Inflammatory macrophage treated with lipopolysaccharide for 4 hours (primary cell): ENCODE data around the gene NFATC1.

ENCODE experiments used
- DNase-seq: peaks from one replicate; pipeline ENCODE4 v3.0.0-alpha.2; 2020

Gene NFATC1

GRCh38 chr18:79445696-79446561 is 50.2 kb downstream of the NFATC1 start:
- DNase-seq: no peak

GRCh38 chr18:79446931-79447330 is 51.2 kb downstream of the NFATC1 start:
- DNase-seq: no peak

DNA sequence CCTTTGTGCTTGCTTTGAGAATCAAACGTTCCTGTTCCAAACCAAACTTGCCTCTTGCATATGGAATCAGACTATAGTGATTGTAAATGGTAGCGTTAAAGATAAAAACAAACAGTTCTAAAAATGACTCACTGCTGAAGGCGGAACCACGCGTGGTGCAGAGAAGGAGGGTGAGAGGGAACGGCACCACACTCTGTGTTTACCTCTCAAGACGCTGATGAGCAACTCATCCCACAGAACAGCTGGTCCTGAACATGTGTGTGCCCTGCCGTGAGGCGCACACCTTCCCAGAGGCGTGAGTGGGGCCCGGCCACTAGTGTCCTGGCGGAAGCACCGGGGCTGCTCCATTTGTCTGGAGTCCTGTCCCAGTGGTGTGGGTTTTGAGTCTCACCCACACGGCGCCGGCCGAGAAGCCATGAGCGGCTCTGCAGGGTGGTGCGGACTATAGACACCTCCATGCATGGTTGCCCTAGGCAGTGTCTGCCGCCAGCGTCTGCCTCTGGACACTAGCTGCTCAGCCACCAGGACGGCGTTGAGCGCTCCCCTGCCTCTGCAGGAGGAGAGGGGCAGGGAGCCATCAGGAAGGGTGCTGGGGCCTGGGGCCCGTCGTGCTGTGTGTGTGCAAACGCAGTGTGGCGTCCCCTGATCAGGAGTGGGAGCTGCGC is 52.1 kb downstream of the NFATC1 start:
- no peak for DNase-seq

- DNase-seq: no peak
Observed at GRCh38 chr18:79448621-79449020, 52.9 kb downstream of the NFATC1 start.

DNA sequence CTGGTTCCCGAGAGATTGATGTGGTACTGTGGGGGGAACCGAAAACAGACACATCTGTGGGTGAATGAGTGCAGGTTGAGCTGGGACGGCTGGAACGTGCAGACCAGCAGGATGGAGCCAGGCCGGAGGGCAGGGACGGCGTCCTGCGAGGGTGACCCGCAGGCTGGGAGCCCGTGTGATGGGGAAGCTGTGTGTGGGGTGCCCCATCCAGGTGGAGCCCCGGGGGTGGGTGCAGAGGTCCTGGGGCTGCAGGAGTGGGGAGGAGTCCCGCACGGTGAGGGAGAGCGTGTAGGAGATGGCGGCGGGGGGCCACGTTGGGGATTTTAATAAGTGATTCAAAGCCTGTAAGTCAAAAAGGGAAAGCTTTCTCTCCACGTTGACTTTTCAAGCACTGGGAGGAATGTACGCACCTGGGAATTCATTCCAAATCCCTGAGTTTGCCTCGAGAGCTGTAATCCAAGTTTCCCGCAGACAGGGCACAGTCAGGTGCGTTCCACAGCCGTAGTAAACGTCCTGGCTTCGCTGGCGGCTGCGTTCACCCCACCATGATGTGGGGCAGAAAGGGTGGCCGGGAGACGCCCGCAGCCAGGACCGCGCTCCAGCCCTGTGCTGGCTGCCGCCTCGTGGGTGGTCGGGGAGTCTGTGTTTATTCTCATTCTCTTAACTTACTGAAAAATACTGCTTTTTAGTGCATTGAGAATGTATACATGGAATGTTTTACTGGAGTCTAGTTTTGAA is 54.0 kb downstream of the NFATC1 start:
- no peak for DNase-seq

- DNase-seq: no peak
Observed at GRCh38 chr18:79450289-79451080, 54.8 kb downstream of the NFATC1 start.

GRCh38 chr18:79451237-79452125 is 55.8 kb downstream of the NFATC1 start:
- DNase-seq: no peak

DNA sequence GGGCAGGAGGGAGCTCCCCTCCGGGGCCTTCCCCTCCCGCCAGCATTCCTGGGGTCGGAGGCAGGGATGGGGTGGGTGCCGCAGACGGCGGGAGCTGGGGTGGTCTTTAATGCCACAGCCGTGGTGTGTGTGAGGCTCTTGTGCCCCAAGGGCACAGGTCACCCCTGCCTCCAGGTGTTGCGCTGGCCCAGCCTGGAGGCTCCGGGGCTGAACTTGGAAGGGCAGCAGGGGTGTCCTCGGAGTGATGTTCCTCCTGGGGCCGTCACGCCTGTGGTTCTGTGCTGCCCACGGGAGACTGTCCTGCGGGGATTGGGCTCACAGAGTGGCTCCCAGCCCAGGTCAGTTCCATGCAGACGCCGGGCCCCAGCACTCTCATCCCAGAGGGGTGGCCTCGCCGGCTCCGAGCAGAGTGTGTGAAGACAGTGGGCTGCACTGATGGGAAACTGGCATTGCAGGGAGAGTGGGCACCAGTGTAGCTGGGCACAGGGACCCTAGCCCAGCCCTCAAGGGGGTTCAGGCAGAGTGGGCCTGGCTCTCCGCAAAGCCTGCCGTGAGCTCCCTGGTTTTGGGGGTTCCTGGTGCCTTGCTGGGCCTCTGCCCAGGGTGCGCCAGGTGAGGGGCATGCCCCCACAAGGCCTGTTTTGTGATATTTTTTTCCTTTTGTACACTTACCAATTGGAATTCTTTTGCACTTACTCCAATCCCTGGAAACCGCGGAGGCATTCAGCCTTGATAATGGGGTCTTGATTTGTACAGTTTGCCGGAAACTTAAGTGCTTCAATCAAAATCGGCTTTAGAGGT is 56.7 kb downstream of the NFATC1 start:
- no peak for DNase-seq

DNA sequence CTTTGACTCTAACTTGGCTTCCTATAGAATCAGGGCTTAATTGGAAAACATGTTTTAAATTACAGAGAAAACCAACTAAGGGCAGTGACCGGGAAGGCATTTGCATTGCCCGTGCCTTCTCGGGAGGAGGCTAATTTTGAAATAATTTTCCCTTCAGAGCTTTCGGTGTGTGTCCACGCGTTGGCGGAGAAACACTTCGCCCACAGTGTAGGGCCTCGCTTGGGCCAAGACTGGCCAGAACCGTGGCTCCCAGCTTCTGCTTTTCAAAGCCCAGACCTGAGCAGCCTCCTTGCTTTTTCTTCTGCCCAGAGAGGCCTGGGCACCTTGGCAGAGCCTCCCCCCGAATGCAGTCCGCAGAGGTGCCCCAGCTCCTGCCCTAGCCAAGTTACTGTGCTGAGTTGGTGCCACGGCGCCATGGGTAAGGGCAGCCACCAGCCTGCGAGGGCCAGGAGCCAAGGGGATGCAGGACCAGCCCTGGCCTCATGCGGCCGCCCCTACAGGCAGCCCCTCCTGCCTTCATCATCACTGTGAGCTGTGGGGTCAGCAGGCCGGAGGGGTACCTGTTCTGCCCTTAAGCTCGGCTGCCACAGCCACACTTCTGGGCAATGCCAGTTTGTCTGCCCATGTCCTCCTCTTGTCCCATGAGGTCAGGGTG is 57.4 kb downstream of the NFATC1 start:
- no peak for DNase-seq

- DNase-seq: no peak
Observed at GRCh38 chr18:79453816-79454735, 58.3 kb downstream of the NFATC1 start.

DNA sequence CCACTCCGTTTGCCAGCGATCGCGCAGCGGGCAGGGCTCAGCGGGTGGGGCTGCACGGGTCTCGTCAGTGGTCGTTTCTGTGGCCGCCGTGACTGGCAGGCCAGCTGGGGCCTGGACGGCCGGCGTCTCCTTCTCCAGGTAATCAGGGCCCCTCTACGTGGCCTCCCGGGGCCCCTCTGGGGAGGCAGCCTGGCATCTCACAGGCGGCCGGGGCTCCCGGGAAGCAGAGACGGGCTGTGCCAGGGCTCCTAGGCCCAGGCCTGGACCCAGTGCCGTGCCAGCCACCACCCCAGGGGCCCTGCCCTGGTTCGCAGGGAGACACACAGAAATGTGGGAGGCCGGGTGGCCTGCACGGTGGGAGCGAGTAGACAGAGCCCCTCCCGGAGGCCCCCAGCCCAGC is 59.5 kb downstream of the NFATC1 start:
- no peak for DNase-seq

GRCh38 chr18:79456105-79456980 is 60.6 kb downstream of the NFATC1 start:
- DNase-seq: no peak

GRCh38 chr18:79457239-79457638 is 61.5 kb downstream of the NFATC1 start:
- DNase-seq: no peak

DNA sequence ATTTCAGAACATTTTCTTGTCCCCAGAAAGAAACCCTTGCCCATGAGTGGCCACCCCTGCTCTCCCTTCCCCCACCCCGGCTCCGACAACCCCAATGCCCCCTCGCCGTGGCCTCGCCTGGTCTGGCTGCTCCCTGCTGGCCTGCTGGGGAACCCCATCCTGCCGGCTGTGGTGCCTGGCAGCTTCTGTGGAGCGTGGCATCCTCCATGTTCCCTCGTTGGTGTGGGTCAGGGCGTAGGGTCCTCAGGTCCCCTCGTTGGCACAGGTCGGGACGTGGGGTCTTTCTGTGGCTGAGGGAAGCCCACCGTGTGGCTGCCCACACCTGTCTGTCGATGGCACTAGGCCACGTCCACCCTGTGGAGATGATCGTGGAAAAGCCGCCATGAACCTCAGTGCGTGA is 61.9 kb downstream of the NFATC1 start:
- no peak for DNase-seq

- no peak for DNase-seq
Observed at GRCh38 chr18:79458131-79458838, 62.6 kb downstream of the NFATC1 start.

DNA sequence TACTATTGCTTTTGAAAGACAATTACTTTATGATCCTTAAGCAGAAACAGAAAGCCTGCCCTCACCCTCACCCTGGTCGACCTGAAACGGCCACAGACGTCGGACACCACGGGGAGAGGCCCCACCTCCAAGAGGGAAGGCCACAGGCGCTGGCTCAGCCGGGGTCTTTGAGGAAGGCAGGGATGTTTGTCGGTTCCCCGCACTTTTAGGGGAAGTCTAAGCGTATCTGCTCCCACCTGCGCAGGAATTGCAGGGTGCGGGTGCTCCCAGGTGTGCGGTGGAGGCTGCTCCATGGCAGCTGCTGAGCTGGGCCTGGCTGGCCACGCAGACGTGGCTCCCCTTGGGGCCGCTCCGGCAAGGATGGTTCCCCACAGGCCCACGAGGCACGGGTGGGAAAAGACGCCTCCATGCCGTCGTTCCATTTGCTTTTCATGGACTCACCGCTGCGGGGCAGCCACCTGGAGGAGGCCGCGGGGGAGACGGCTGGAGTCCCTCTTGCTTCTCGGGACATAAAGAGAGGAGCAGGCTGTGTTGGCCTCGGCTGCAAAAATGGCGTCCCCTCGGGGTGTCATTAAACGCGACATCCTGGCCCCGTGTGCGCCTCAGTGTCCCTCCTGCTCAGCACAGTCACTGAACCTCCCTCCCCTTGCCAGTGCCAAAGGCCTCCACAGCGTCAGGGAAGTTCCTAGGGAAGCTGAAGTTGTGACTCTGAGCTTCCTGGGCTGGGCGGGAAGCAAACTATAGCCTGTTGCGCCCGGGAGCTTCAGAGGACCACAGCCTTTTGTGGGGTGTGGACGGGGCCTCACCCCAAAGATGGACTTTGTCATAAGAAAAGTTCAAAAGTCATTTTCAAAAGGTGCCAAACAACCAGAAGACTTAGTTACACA is 63.4 kb downstream of the NFATC1 start:
- no peak for DNase-seq
